Ovary (tissue), 3 donors: ENCODE measurements around the gene ZNF432.

Source experiments
- EP300 ChIP-seq: sonication (generic); formaldehyde crosslinking; IDR thresholded peaks from one replicate; pipeline ENCODE4 v1.6.1; 2017; ENCODE audit warnings: antibody characterized with exemption
- TF ChIP-seq, protein P1 (sequence below), 3 donors: fragments of 450-650 bp in 2 of 3; fragments of 200-600 bp in 1 of 3; IDR thresholded peaks; one replicate each; pipeline versions ENCODE4 v1.5.1 to v1.8.0; 2016 to 2022; ENCODE audit warnings: antibody characterized with exemption in 3 of 3, mild to moderate bottlenecking in 1 of 3
- donor health status: DM: no; HTN: no; CAD: no.

DNA sequence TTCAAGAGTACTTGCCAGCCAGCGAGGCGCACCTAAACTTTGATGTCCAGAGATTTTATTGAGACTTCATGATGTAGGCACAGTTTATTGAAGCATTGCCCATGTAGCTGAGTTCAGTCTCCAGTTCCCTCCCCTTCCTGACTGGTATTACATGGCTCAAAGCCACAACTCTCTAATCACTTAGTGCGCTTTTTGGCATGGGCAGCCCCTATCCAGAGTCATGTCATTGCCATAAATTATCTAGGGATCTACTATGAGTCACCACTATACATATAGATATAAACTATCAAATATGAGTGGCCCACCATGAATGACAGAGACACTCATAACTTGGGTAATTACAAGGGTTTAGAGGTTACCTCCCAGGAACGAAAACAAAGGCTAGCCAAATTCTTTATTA lies 28.1 kb downstream of the ZNF432 start:
- TF ChIP-seq, protein P1, sequence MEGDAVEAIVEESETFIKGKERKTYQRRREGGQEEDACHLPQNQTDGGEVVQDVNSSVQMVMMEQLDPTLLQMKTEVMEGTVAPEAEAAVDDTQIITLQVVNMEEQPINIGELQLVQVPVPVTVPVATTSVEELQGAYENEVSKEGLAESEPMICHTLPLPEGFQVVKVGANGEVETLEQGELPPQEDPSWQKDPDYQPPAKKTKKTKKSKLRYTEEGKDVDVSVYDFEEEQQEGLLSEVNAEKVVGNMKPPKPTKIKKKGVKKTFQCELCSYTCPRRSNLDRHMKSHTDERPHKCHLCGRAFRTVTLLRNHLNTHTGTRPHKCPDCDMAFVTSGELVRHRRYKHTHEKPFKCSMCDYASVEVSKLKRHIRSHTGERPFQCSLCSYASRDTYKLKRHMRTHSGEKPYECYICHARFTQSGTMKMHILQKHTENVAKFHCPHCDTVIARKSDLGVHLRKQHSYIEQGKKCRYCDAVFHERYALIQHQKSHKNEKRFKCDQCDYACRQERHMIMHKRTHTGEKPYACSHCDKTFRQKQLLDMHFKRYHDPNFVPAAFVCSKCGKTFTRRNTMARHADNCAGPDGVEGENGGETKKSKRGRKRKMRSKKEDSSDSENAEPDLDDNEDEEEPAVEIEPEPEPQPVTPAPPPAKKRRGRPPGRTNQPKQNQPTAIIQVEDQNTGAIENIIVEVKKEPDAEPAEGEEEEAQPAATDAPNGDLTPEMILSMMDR (IDR thresholded peaks at IDR 0.05), result no peak
- no peak for TF ChIP-seq EP300
